ENCODE results near the gene DPM2.

Gene DPM2

GRCh38 chr9:127895811-127896210 is 41.8 kb downstream of the DPM2 start:
- no peak for DNase-seq

DNA sequence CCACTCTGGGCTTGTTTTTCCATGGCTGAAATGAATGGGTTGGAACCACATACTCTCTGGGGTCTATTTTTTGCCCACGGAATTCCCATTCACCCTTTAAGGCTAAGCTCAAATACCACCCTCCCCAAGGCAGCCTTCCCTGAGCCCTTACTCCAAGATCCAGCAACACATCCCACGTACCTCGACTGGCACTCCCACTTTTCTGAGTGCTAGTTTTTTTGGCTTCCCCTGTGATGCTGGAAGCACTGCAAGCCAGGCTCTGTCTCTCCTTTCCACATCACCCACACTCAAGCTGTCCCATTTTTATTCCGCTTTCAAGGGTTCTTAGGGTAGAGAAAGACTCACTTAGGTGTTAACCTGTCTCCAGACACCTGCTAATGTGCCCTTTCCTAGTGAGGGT is 44.3 kb downstream of the DPM2 start:
- DNase-seq, result no peak

- no peak for DNase-seq
These were observed 44.8 kb downstream of the DPM2 start for GRCh38 chr9:127892831-127893230.

GRCh38 chr9:127890053-127890452 is 47.6 kb downstream of the DPM2 start:
- no peak for DNase-seq

DNA sequence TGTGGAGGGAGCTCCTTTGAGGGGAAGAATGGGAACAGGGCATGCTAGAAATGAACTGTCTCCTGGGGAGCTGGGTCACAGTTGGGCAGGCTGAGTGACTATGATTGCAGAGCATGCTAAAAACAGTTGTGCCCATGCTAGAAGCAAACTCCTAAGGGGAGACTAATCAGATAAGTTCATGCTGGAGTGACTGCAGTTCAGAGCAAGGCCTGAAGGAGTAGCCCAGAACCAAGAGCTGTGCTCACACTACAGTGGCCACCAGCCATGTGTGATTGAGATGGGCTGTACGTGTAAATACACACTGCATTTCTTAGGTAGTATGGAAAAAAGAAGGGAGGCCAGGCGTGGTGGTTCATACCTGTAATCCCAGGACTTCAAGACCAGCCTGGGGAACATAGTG is 49.9 kb downstream of the DPM2 start:
- DNase-seq, result no peak

GRCh38 chr9:127886401-127886972 is 51.2 kb downstream of the DPM2 start:
- DNase-seq, result no peak

DNA sequence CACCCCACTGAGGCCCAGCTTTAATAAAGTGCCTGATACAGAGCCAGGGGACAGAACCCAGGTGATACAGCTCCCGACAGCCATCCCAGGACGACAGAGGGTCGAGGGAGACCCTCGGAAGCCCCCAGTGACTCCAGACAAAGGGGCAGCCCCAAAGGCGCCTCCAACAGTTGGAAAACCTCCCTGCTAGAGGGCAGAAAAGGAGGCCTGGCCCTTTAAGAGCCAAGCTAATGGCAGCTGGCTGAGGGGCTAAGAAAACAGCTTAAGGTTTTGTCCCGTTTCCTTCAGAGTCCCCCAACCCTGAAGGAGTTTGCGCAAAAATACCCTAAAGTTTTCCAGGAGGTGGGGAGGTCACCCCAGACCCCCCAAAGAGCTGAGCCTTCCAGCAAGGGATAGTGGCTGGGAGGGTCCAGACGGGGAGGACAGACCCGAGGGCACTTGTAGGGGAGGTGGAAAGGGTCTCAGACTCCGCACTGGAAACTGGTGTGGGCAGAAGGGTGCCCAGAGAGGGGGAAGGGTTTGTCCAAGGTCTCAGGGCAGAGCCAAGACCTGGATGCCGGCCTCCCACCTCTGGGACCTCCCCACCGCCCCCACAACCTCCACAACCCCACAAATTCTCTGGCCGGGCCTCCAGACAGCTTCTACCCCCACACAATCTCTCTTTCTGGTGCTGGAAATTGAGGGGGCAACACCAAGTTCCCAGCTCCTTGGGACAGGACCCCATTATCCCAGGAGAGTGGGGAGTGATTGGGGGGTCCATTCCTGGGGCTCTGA is 52.0 kb downstream of the DPM2 start:
- DNase-seq, result no peak
